Measurements from ENCODE around the gene RAET1L. TPM values are rescaled to one million over a fixed set of nuclear protein-coding genes. Genes with fewer than 3 reads are reported as not detected.

The RAET1L gene
- total and polyA plus RNA-seq, 10 of the 15 experiments (the other 5 are each of a cell fraction or from before 2014, with no cell fraction given) = not detected

- H3K79me2 ChIP-seq (ENCODE audit: control insufficient read depth, insufficient read depth, low read length) = no peaks in the 10 kb centered on the region
- in situ Hi-C loops (cut with MboI) = no loop called here
- H2AFZ ChIP-seq (ENCODE audit: control insufficient read depth, low read depth, low read length) = no peak overlapping the region
- intact Hi-C loops (cut with micrococcal nuclease; ENCODE audit: unreplicated experiment) = no loop called here
- CTCF ChIA-PET = no interaction called here
- BruUV-seq (replicated peaks) = no TSS peak
- H3K4me1 ChIP-seq (ENCODE audit: control insufficient read depth, insufficient read depth, low read length) = no peaks in the 10 kb centered on the region
- FAIRE-seq = no peak
- no peaks in the 10 kb centered on the region for H4K20me1 ChIP-seq (ENCODE audit: control insufficient read depth, insufficient read depth)
- H3K4me2 ChIP-seq (ENCODE audit: control insufficient read depth, insufficient read depth) = no peak overlapping the region
- 43% methylated on average over 11 of the region's 11 CpGs for WGBS (ENCODE audit: insufficient coverage, insufficient replicate concordance, low lambda C conversion rate, missing lambda C conversion rate)
- no peak overlapping the region for H3K9ac ChIP-seq (ENCODE audit: control insufficient read depth, insufficient read depth, low read length)
- no peak overlapping the region for H3K4me3 ChIP-seq
- no peaks in the 10 kb centered on the region for H3K36me3 ChIP-seq (ENCODE audit: control insufficient read depth in 2 of 2, insufficient read depth in 2 of 2, low read length in 1 of 2)
- POLR2A ChIA-PET = no interaction called here
- SMC1A ChIA-PET (ENCODE audit: uncharacterized antibody, unreplicated experiment) = interaction anchor here (0.9 kb wide), 1 partner anchor 370 kb away, joined by 3 read pairs; no protein-coding TSS in a partner anchor
- no peak overlapping the region for H3K27ac ChIP-seq (ENCODE audit: control insufficient read depth, insufficient read depth)
- no peaks in the 10 kb centered on the region for H3K9me3 ChIP-seq (replicated peaks; ENCODE audit: control insufficient read depth, insufficient read depth, low read length)
- H3K27me3 ChIP-seq (replicated peaks in 1 of 2; ENCODE audit: control insufficient read depth in 2 of 2, insufficient read depth in 2 of 2, low read length in 1 of 2) = peaks cover 0 to 12% of the 10 kb centered on the region in 2 experiments; a peak in 3 of 4 replicates
- ATAC-seq = no peak
- RAD21 ChIA-PET (ENCODE audit: unreplicated experiment) = no interaction called here
- DNase-seq (ENCODE audit: low read depth, low spot score) = no peak
- TF ChIP-seq JUNB (IDR thresholded peaks at IDR 0.05) (no peak), GATAD2B (conservative IDR thresholded peaks at IDR 0.05; ENCODE audit: low read depth) (no peak), MYC (IDR thresholded peaks at IDR 0.05; ENCODE audit: insufficient read depth, insufficient read length, insufficient replicate concordance, low read length, severe bottlenecking) (no peak), CHD1 (IDR thresholded peaks at IDR 0.05; ENCODE audit: low read depth, low read length) (no peak), NR2F1 (conservative IDR thresholded peaks at IDR 0.05) (no peak), SMC3 (IDR thresholded peaks at IDR 0.05; ENCODE audit: borderline replicate concordance, low read length) (no peak), MTA2 (IDR thresholded peaks at IDR 0.05; ENCODE audit: low read depth) (no peak), CEBPB (IDR thresholded peaks at IDR 0.05; ENCODE audit: borderline replicate concordance in 1 of 2, low read depth in 2 of 2, low read length in 2 of 2) (no peak), HDAC2 (IDR thresholded peaks at IDR 0.05) (no peak), PML (IDR thresholded peaks at IDR 0.05; ENCODE audit: low read length) (no peak), ZSCAN29 (IDR thresholded peaks at IDR 0.05) (no peak), RFX5 (IDR thresholded peaks at IDR 0.05; ENCODE audit: low read depth, low read length) (no peak), PBX3 (IDR thresholded peaks at IDR 0.05; ENCODE audit: insufficient replicate concordance, low read depth, low read length) (no peak), MYB (IDR thresholded peaks at IDR 0.05; ENCODE audit: borderline replicate concordance, low read depth, low read length) (no peak), HSF1 (IDR thresholded peaks at IDR 0.05; ENCODE audit: low read depth, low read length) (no peak), ZNF592 (IDR thresholded peaks at IDR 0.05) (no peak)
- TF ChIP-seq, protein P1, sequence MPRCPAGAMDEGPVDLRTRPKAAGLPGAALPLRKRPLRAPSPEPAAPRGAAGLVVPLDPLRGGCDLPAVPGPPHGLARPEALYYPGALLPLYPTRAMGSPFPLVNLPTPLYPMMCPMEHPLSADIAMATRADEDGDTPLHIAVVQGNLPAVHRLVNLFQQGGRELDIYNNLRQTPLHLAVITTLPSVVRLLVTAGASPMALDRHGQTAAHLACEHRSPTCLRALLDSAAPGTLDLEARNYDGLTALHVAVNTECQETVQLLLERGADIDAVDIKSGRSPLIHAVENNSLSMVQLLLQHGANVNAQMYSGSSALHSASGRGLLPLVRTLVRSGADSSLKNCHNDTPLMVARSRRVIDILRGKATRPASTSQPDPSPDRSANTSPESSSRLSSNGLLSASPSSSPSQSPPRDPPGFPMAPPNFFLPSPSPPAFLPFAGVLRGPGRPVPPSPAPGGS (IDR thresholded peaks at IDR 0.05; ENCODE audit: borderline replicate concordance, insufficient read depth, low read depth, low read length, poor library complexity, severe bottlenecking) = no peak
Observed at GRCh38 chr6:150024646-150025155, 631 bp downstream of the RAET1L start.
